KMS-11 (cell line): ENCODE results near the gene KCNH2.

Experiments
- H2AFZ ChIP-seq: fragments of 200-600 bp; sonication (generic); 2 replicates; pipeline ENCODE4 v1.6.1; 2016; ENCODE audit warnings: antibody characterized with exemption, mixed run types, low read depth
- H3K27ac ChIP-seq: fragments of 200-600 bp; sonication (generic); 2 replicates; pipeline ENCODE4 v1.6.1; 2016; ENCODE audit warnings: mild to moderate bottlenecking, mixed run types
- H3K27me3 ChIP-seq: fragments of 200-600 bp; sonication (generic); 2 replicates; pipeline ENCODE4 v1.6.1; 2017; ENCODE audit warnings: mild to moderate bottlenecking, low read depth, mixed run types, moderate library complexity; ENCODE audit not compliant: insufficient read depth
- H3K36me3 ChIP-seq: fragments of 200-600 bp; sonication (generic); 2 replicates; pipeline ENCODE4 v1.6.1; 2017; ENCODE audit warnings: mild to moderate bottlenecking, mixed run types; ENCODE audit not compliant: insufficient read depth
- H3K4me1 ChIP-seq: fragments of 200-600 bp; sonication (generic); 2 replicates; pipeline ENCODE4 v1.6.1; 2016; ENCODE audit warnings: mild to moderate bottlenecking, low read depth, mixed run types; ENCODE audit not compliant: poor library complexity, severe bottlenecking
- H3K4me2 ChIP-seq: fragments of 200-600 bp; sonication (generic); 2 replicates; pipeline ENCODE4 v1.7.0; 2016; ENCODE audit warnings: mild to moderate bottlenecking, mixed run types
- H3K4me3 ChIP-seq: fragments of 200-600 bp; sonication (generic); IDR thresholded peaks from 2 replicates; pipeline ENCODE4 v1.6.1; 2017; ENCODE audit warnings: low read depth, low read length, mixed read lengths; ENCODE audit not compliant: insufficient read depth
- H3K79me2 ChIP-seq: fragments of 200-600 bp; sonication (generic); 2 replicates; pipeline ENCODE4 v1.6.1; 2016; ENCODE audit warnings: low read depth, mixed run types; ENCODE audit not compliant: insufficient read depth
- H3K9ac ChIP-seq: fragments of 200-600 bp; sonication (generic); 2 replicates; pipeline ENCODE4 v1.6.1; 2016; ENCODE audit warnings: mild to moderate bottlenecking, mixed run types
- H4K20me1 ChIP-seq: fragments of 200-600 bp; sonication (generic); 2 replicates; pipeline ENCODE4 v1.6.1; 2016; ENCODE audit warnings: mild to moderate bottlenecking, mixed run types; ENCODE audit not compliant: insufficient read depth
- CTCF ChIP-seq: fragments of 200-600 bp; sonication (generic); conservative IDR thresholded peaks from 2 replicates; pipeline ENCODE4 v1.6.1; 2017; ENCODE audit warnings: low read depth, mild to moderate bottlenecking, antibody characterized with exemption, low read length, moderate library complexity, mixed read lengths

KCNH2 gene

GRCh38 chr7:151010307-151011096, 32.4 kb upstream of the KCNH2 start:
- Histone ChIP-seq H3K27ac (no peak overlapping the region), H3K4me2 (no peak overlapping the region), H3K27me3 (no peaks in the 10 kb centered on the region; the same call in 1 of the 2 replicates), H3K4me3 (no peak overlapping the region), H3K4me1 (peaks cover 14% of the 10 kb centered on the region), H4K20me1 (no peaks in the 10 kb centered on the region), H3K9ac (no peak overlapping the region), H3K79me2 (no peaks in the 10 kb centered on the region), H2AFZ (no peak overlapping the region), H3K36me3 (no peaks in the 10 kb centered on the region)
- no peak for TF ChIP-seq CTCF

- Histone ChIP-seq H3K4me2 (no peak overlapping the region), H3K4me1 (peaks cover 14% of the 10 kb centered on the region), H3K36me3 (no peaks in the 10 kb centered on the region), H4K20me1 (no peaks in the 10 kb centered on the region), H3K27ac (no peak overlapping the region), H3K9ac (no peak overlapping the region), H3K4me3 (no peak overlapping the region), H2AFZ (no peak overlapping the region), H3K27me3 (no peaks in the 10 kb centered on the region; the same call in 1 of the 2 replicates), H3K79me2 (no peaks in the 10 kb centered on the region)
- no peak for TF ChIP-seq CTCF
These were observed 31.9 kb upstream of the KCNH2 start for GRCh38 chr7:151010037-151010306.

- H3K4me1 ChIP-seq, result peaks cover 12% of the 10 kb centered on the region
- H3K27me3 ChIP-seq, result no peaks in the 10 kb centered on the region; the same call in 1 of the 2 replicates
- H3K4me3 ChIP-seq, result no peak overlapping the region
- H3K4me2 ChIP-seq, result no peak overlapping the region
- no peaks in the 10 kb centered on the region for H3K36me3 ChIP-seq
- H2AFZ ChIP-seq, result no peak overlapping the region
- no peak overlapping the region for H3K27ac ChIP-seq
- no peak for TF ChIP-seq CTCF
- no peaks in the 10 kb centered on the region for H4K20me1 ChIP-seq
- no peaks in the 10 kb centered on the region for H3K79me2 ChIP-seq
- H3K9ac ChIP-seq, result no peak overlapping the region
These were observed 31.4 kb upstream of the KCNH2 start for GRCh38 chr7:151009327-151010036.

GRCh38 chr7:151008511-151009323, 30.6 kb upstream of the KCNH2 start:
- Histone ChIP-seq H3K27me3 (no peaks in the 10 kb centered on the region; the same call in 1 of the 2 replicates), H3K36me3 (no peaks in the 10 kb centered on the region), H3K4me3 (no peak overlapping the region), H3K4me1 (peaks cover 6% of the 10 kb centered on the region), H2AFZ (no peak overlapping the region), H3K79me2 (no peaks in the 10 kb centered on the region), H3K4me2 (no peak overlapping the region), H3K27ac (no peak overlapping the region), H3K9ac (no peak overlapping the region), H4K20me1 (no peaks in the 10 kb centered on the region)
- peak; percentile 62 for TF ChIP-seq CTCF
